A549 treated with AZD2906 at 1 μM for 4 hours (cell line): Measurements from ENCODE around the gene GNPDA1. TPM values are rescaled to one million over a fixed set of nuclear protein-coding genes. Genes with fewer than 3 reads are reported as not detected.

Experiments
- total RNA-seq: library from RNA; stranded (reverse); fragments of 200-300 nt; extraction: Qiagen RNA extraction; gene quantifications from 5 replicates; pipeline ENCODE4 v1.2.3, GENCODE V29; 2022

Gene GNPDA1
- 55.5 to 70.2 TPM (median 63.6 TPM) in 5 replicates for total RNA-seq

DNA sequence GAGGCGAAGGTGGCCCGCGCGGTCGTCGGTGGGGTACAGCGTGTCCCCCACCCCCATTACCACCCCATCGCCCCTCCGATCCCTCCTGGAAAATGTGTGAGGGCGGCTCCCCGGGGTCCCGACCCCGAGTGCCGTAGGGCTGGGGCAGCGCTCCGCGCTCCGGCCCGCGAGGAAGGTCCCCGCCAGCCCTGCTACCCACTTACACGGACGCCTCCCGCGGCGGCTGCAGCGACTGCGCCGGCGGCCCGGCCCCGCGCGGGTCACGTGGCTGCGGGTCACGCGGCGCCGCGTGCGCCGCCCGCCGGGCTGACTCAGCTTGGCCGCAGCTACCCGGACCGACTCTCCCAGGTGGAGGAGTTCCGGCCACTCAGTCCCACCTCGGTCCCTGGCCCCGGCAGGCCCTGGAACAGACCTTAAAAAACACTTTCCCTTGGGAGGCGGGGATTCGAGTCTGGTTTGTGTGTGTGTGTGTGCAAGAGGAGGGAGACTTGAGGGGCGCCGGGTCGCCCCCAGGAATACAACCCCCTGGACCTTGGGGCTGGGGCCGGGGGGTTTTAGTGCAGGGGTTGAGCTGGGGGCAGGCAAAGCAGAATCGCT lies at the start of gene GNPDA1:
Gene GNPDA1, minus strand, starts transcription at position 236 of the 597 bp plus-strand sequence. CDS start 992 bp downstream, outside the sequence.

GRCh38 chr5:141968914-141969608 lies 43.8 kb downstream of the GNPDA1 start, which contains the start of gene RNF14:
RNF14 (plus strand) TSS chr5:141969105; CDS start chr5:141973589, 4,484 bp downstream.

DNA sequence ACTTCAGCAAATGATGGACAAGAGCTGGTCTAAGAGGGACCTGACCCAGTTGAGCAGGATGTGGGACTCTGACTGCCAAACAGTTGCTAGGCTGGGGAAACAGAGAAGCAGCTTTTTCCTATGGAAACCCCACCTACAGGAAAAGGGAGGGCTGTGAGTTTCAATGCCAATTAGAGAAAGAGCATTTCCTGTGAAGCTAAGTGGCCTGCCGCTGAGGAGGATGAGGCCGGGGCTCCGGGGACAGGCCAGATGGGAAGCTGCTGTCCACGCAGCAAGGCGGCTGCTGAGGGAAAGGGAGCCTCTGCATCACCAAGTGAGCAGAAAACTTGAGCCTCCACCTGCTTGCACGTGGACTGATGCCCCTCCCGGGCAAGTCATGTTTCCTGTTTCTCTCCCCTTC lies 54.7 kb downstream of the GNPDA1 start, which contains the start of gene PCDH12:
Gene PCDH12, minus strand, starts transcription at position 90 of the 400 bp plus-strand sequence. CDS start 351 bp downstream, outside the sequence.

Other genes with a start within 250 kb of the GNPDA1 start
- 2.1 to 3.8 TPM (median 3.4 TPM) in 5 replicates for gene PCDH1, start 134.6 kb downstream of the GNPDA1 start, total RNA-seq
- 47.6 to 56.4 TPM (median 55.7 TPM) in 5 replicates for gene DELE1, start 89.2 kb downstream of the GNPDA1 start, total RNA-seq
- not detected in 5 replicates for gene PCDH12, start 54.8 kb downstream of the GNPDA1 start, total RNA-seq
- gene RNF14, start 43.9 kb downstream of the GNPDA1 start, total RNA-seq, result 52.3 to 84.2 TPM (median 67.1 TPM) in 5 replicates
- 48.1 to 53.7 TPM (median 52.3 TPM) in 5 replicates for gene NDFIP1, start 95.8 kb upstream of the GNPDA1 start, total RNA-seq